SK-N-SH (cell line): Measurements from ENCODE around the gene ITGBL1. TPM values are rescaled to one million over a fixed set of nuclear protein-coding genes. Genes with fewer than 3 reads are reported as not detected.
A peak's percentile ranks its signal among the peaks of the same experiment; 100 is the strongest.

ENCODE experiments used
- CTCF ChIA-PET: fragments of 300-600, 350-600 bp; formaldehyde crosslinking; extraction: SDS; loops from one replicate; lab custom pipeline; 2021; lab: Yijun Ruan, JAX
- POLR2A ChIA-PET: fragments of 350-600 bp; sonication (Branson Sonifier 250); formaldehyde crosslinking; extraction: SDS; loops from one replicate; lab custom pipeline; 2020; ENCODE audit warnings: antibody characterized with exemption, inconsistent platforms; lab: Yijun Ruan, JAX
- DNase-seq: peaks from one replicate; pipeline ENCODE4 v3.0.0; 2012
- H2AFZ ChIP-seq: fragments of 200-600 bp; sonication (generic); 2 replicates; pipeline ENCODE4 v1.8.1; 2016; ENCODE audit warnings: antibody characterized with exemption, mild to moderate bottlenecking, low read depth
- H3F3A ChIP-seq: fragments of 200-600 bp; sonication (generic); replicated peaks from 2 replicates; pipeline ENCODE3; 2016; ENCODE audit warnings: antibody characterized with exemption, mild to moderate bottlenecking; ENCODE audit not compliant: insufficient read depth
- H3K27ac ChIP-seq, 2 experiments: fragments of 200-500 bp in 1 of 2; fragments of 200-600 bp in 1 of 2; sonication (Bioruptor generic) in 1 of 2; sonication (generic), shearing (Covaris generic) in 1 of 2; 2 replicates each; pipeline versions ENCODE4 v1.5.1 to v1.6.1; 2014 to 2016; ENCODE audit warnings: low read depth in 2 of 2, inconsistent platforms in 1 of 2, low read length in 1 of 2, mild to moderate bottlenecking in 1 of 2, mixed read lengths in 1 of 2
- H3K27me3 ChIP-seq: fragments of 200-600 bp; sonication (generic), shearing (Covaris generic); 2 replicates; pipeline ENCODE4 v1.6.1; 2016; ENCODE audit warnings: mixed run types; ENCODE audit not compliant: insufficient read depth
- H3K36me3 ChIP-seq, 2 experiments: fragments of 200-500 bp in 1 of 2; fragments of 200-600 bp in 1 of 2; sonication (Bioruptor generic) in 1 of 2; sonication (generic) in 1 of 2; replicated peaks in 1 of 2; 2 replicates each; pipeline versions ENCODE3 to v1.5.1; 2014 to 2016; ENCODE audit warnings: low read length in 1 of 2, mild to moderate bottlenecking in 1 of 2; ENCODE audit not compliant: insufficient read depth in 2 of 2, control insufficient read depth in 1 of 2
- H3K4me1 ChIP-seq, 2 experiments: fragments of 200-500 bp in 1 of 2; fragments of 200-600 bp in 1 of 2; sonication (Bioruptor generic) in 1 of 2; sonication (generic), shearing (Covaris generic) in 1 of 2; 2 replicates each; pipeline versions ENCODE4 v1.5.1 to v1.6.1; 2014 to 2016; ENCODE audit warnings: low read depth in 1 of 2, low read length in 1 of 2, mixed run types in 1 of 2; ENCODE audit not compliant: insufficient read depth in 2 of 2, control insufficient read depth in 1 of 2
- H3K4me2 ChIP-seq: fragments of 200-600 bp; sonication (generic), shearing (Covaris generic); 2 replicates; pipeline ENCODE4 v1.6.1; 2017; ENCODE audit warnings: mixed run types
- H3K4me3 ChIP-seq, 2 experiments: fragments of 200-500 bp in 1 of 2; fragments of 200-600 bp in 1 of 2; sonication (Bioruptor generic) in 1 of 2; sonication (generic), shearing (Covaris generic) in 1 of 2; 2 replicates each; pipeline versions ENCODE4 v1.5.1 to v1.8.1; 2014 to 2016; ENCODE audit warnings: low read depth in 2 of 2, inconsistent platforms in 1 of 2, low read length in 1 of 2, mild to moderate bottlenecking in 1 of 2, mixed read lengths in 1 of 2, moderate library complexity in 1 of 2
- H3K79me2 ChIP-seq: fragments of 200-600 bp; sonication (generic); 2 replicates; pipeline ENCODE4 v1.8.1; 2017; ENCODE audit warnings: mild to moderate bottlenecking; ENCODE audit not compliant: insufficient read depth
- H3K9ac ChIP-seq: fragments of 200-600 bp; sonication (generic); 2 replicates; pipeline ENCODE4 v1.6.1; 2017; ENCODE audit warnings: mixed run types
- H3K9me2 ChIP-seq: fragments of 200-600 bp; sonication (generic); 2 replicates; pipeline ENCODE4 v1.6.1; 2017; ENCODE audit warnings: mixed run types
- H3K9me3 ChIP-seq: fragments of 200-600 bp; sonication (generic); 2 replicates; pipeline ENCODE4 v1.6.1; 2017; ENCODE audit warnings: mixed run types, mild to moderate bottlenecking, moderate library complexity
- H4K20me1 ChIP-seq: fragments of 200-600 bp; sonication (generic); 2 replicates; pipeline ENCODE4 v1.6.1; 2017; ENCODE audit warnings: mild to moderate bottlenecking, mixed run types; ENCODE audit not compliant: insufficient read depth
- ELF1 ChIP-seq: IDR thresholded peaks from 2 replicates; pipeline ENCODE4 v1.4.0; 2012
- EZH2phosphoT487 ChIP-seq: fragments of 200-600 bp; sonication (generic); IDR thresholded peaks from 2 replicates; pipeline ENCODE4 v1.6.1; 2017; ENCODE audit warnings: low read depth, mixed run types, mild to moderate bottlenecking, antibody characterized with exemption, moderate library complexity, borderline replicate concordance
- FOSL2 ChIP-seq: IDR thresholded peaks from 2 replicates; pipeline ENCODE4 v1.4.0; 2012; ENCODE audit warnings: low read depth, mild to moderate bottlenecking, moderate library complexity, borderline replicate concordance
- GABPA ChIP-seq: IDR thresholded peaks from 2 replicates; pipeline ENCODE4 v1.4.0; 2012; ENCODE audit warnings: low read depth, mild to moderate bottlenecking
- IRF3 ChIP-seq: fragments of 150-350 bp; IDR thresholded peaks from 2 replicates; pipeline ENCODE4 v1.6.1; 2016; ENCODE audit warnings: mild to moderate bottlenecking, low read depth, low read length
- JUND ChIP-seq: IDR thresholded peaks from 2 replicates; pipeline ENCODE4 v1.4.0; 2012
- MXI1 ChIP-seq: IDR thresholded peaks from 2 replicates; pipeline ENCODE4 v1.6.1; 2012; ENCODE audit warnings: mild to moderate bottlenecking, low read depth, low read length, improper control_type of control experiment
- NRF1 ChIP-seq: IDR thresholded peaks from 2 replicates; pipeline ENCODE4 v1.6.1; 2012; ENCODE audit warnings: low read depth, mild to moderate bottlenecking, low read length
- PBX3 ChIP-seq: IDR thresholded peaks from 2 replicates; pipeline ENCODE4; 2012
- POLR2AphosphoS5 ChIP-seq: IDR thresholded peaks from 2 replicates; pipeline ENCODE4 v1.6.1; 2012; ENCODE audit warnings: low read depth, low read length
- RAD21 ChIP-seq: IDR thresholded peaks from 2 replicates; pipeline ENCODE4 v1.6.1; 2012; ENCODE audit warnings: mild to moderate bottlenecking, low read length
- REST ChIP-seq: IDR thresholded peaks from 2 replicates; pipeline ENCODE4 v1.6.1; 2012; ENCODE audit warnings: mild to moderate bottlenecking, low read depth, low read length, moderate library complexity
- YY1 ChIP-seq: IDR thresholded peaks from 2 replicates; pipeline ENCODE4 v1.4.0; 2012; ENCODE audit warnings: low read depth, mild to moderate bottlenecking
- WGBS: methylation state at CpG from one replicate; pipeline ENCODE4 v1.1.6; 2017; ENCODE audit warnings: low lambda C conversion rate; 5-methylcytosine and 5-hydroxymethylcytosine counted together
- polyA plus RNA-seq, 3 experiments: library from polyadenylated mRNA; depleted of rRNA; stranded (reverse); fragments of >200 nt; gene quantifications; 2 replicates each; pipeline ENCODE4 v1.2.3, GENCODE V29; 2012

Gene ITGBL1
- polyA plus RNA-seq, 1 of the 3 experiments (the other 2 are of a cell fraction) = 78.7 TPM

- no peaks in the 10 kb centered on the region for H3K27me3 ChIP-seq
- no peak overlapping the region for H2AFZ ChIP-seq
- H3F3A ChIP-seq = peaks cover 23% of the 10 kb centered on the region
- peaks cover 2 to 17% of the 10 kb centered on the region in 2 experiments; a peak in 3 of 4 replicates for H3K4me1 ChIP-seq
- H3K27ac ChIP-seq = peak overlapping the region in 1 of 2 experiments; percentile 41; a peak in 2 of 4 replicates
- POLR2A ChIA-PET = no interaction called here
- no peaks in the 10 kb centered on the region; the same call in 1 of the 2 replicates for H3K9me2 ChIP-seq
- no peaks in the 10 kb centered on the region for H4K20me1 ChIP-seq
- TF ChIP-seq PBX3 (peak; percentile 8; the same call in 1 of the 2 replicates), ELF1 (no peak)
- no peak for DNase-seq
- H3K9ac ChIP-seq = no peak overlapping the region
- H3K4me2 ChIP-seq = no peak overlapping the region; the same call in 1 of the 2 replicates
- no peaks in the 10 kb centered on the region; the same call in 1 of the 2 replicates for H3K9me3 ChIP-seq
- CTCF ChIA-PET = interaction anchor here (0.8 kb wide), 1 partner anchor 14 kb away, joined by 3 read pairs; no protein-coding TSS in a partner anchor
- peaks cover 56% of the 10 kb centered on the region for H3K79me2 ChIP-seq
- no peak overlapping the region for H3K4me3 ChIP-seq
- peaks cover 0 to 8% of the 10 kb centered on the region in 2 experiments for H3K36me3 ChIP-seq
Measured at GRCh38 chr13:101552786-101553185, 100.3 kb downstream of the ITGBL1 start.

- Histone ChIP-seq H2AFZ (no peak overlapping the region), H3F3A (peaks cover 15% of the 10 kb centered on the region), H3K4me2 (no peak overlapping the region), H3K9ac (no peak overlapping the region), H3K4me1 (peaks cover 2 to 17% of the 10 kb centered on the region in 2 experiments; a peak in 3 of 4 replicates), H3K9me2 (no peaks in the 10 kb centered on the region; the same call in 1 of the 2 replicates), H3K36me3 (no peaks in the 10 kb centered on the region), H3K9me3 (no peaks in the 10 kb centered on the region), H4K20me1 (no peaks in the 10 kb centered on the region), H3K27ac (peak overlapping the region in 1 of 2 experiments; percentile 4; a peak in 1 of 4 replicates), H3K4me3 (no peak overlapping the region), H3K27me3 (no peaks in the 10 kb centered on the region), H3K79me2 (peaks cover 74% of the 10 kb centered on the region)
- DNase-seq = no peak
- POLR2A ChIA-PET = no interaction called here
- TF ChIP-seq IRF3 (no peak), FOSL2 (no peak), YY1 (no peak), JUND (no peak), EZH2phosphoT487 (no peak), REST (no peak), NRF1 (no peak), POLR2AphosphoS5 (no peak), MXI1 (no peak), RAD21 (no peak), GABPA (no peak)
- CTCF ChIA-PET = interaction anchor here (0.6 kb wide), 1 partner anchor 44 kb away, joined by 3 read pairs; no protein-coding TSS in a partner anchor
- WGBS = 100% methylated on average over 2 of the region's 2 CpGs
Measured at GRCh38 chr13:101554420-101555125, 102.1 kb downstream of the ITGBL1 start.
